Activated CD8-positive, alpha-beta memory T cell treated with anti-CD3 and anti-CD28 coated beads for 36 hours (primary cell): ENCODE data around the gene TASOR. TPM values are rescaled to one million over a fixed set of nuclear protein-coding genes. Genes with fewer than 3 reads are reported as not detected.

ENCODE experiments used
- total RNA-seq, 2 experiments: library from RNA; stranded (reverse); gene quantifications; one replicate each; pipeline ENCODE4 v1.2.3, GENCODE V29; 2021

The TASOR gene
- total RNA-seq, 2 experiments from 2014 or later, result 57.1 to 61.0 TPM

Other genes with a start within 250 kb of the TASOR start
- not detected for gene ERC2, start 214.8 kb downstream of the TASOR start, total RNA-seq
- gene CCDC66, start 126.1 kb downstream of the TASOR start, total RNA-seq, result 10 to 100 TPM; 30.3 to 33.3 TPM
- 10 to 100 TPM; 51.4 to 53.8 TPM for gene ARHGEF3, start 118.7 kb upstream of the TASOR start, total RNA-seq